ENCODE results near the gene MECR.

Gene MECR

DNA sequence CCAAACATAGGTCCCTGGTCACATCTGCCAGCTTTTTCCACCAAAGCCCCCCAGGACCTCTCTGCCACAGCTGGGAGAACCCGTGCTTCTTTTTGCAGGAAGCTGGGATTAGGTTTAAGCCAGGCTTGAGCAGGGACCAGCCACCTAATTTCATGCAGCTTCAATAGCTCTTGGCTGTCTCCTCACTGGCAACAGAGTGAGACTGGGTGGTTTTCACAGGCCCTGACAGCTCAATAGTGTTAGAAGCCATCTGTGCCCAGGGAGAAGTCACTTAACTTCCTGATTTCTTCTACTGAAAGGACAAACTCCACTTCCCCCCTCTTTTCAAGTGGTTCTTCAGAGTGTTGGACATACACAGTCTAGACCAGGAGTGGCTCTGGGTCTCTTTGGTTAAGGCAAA is 28.7 kb downstream of the MECR start:
- DNase-seq (ENCODE audit: low read depth in 2 of 2): no peak

DNA sequence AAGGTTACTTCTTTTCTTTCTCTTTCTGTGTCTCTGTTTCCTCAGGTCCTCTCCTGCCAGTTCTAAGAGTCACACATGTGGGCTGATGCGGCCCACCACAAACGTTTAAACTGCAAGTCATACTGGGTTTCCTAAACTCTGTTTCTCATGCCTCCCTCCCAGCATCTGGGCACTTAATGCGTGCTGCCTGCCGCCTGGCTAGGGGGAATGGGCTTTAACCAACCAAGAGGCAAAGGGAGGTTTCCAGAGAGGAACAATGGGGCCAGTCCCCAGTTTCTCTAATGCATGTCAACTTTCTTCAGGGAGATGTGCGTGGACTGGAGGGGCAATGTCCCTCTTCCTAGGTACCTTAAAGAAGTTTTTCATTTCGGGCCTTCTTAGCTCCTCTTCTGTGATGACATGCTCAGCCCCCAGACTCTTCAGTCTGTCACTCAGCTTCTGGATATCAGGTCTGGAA is 29.1 kb downstream of the MECR start:
- no peak for DNase-seq (ENCODE audit: low read depth in 2 of 2)

DNA sequence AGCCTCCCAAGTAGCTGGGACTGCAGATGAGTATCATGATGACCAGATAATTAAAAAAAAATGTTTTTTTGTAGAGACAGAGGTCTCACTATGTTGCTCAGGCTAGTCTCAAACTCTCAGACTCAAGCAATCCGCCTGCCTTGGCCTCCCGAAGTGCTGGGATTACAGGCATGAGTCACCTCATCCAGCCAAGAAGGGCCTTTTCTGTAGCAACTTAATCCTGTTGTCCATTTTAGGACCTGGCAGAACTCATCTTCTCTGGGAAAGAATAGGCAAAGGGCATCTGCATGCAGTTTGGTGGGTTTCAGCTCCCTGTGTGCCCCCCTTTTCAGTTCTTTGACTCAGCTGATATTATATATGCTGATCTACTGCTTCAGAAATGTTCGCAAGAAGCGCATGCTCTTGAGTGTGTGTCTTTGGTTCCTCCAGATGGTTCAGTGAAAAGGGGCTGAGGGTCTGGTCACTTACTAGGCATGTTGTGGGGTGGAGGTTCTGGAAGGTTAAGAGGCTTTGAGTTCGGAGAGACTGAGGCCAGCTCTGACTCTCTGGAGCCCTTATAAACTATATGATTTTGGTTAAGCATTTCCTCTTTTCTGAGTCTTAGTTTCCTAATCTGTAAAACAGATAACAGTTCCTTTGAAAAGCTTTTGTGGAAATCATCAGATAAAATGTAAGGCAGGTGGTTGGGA is 29.7 kb downstream of the MECR start:
- DNase-seq (ENCODE audit: low read depth in 2 of 2): no peak

DNA sequence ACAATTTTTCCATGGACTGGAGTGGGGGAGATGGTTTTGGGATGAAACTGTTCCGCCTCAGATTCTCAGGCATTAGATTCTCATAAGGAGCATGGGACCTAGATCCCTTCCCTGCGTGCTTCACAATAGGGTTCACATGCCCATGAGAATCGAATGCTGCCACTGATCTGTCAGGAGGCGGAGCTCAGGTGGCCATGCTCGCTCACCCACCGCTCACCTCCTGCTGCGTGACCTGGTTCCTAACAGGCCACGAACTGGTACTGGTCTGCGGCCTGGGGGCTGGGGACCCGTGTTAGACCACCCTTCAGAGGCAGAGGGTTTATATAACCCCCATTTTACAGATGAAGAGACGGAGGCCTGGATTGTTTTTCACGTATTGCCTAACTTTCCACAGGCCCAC is 32.7 kb downstream of the MECR start:
- no peak for DNase-seq (ENCODE audit: low read depth in 2 of 2)

DNA sequence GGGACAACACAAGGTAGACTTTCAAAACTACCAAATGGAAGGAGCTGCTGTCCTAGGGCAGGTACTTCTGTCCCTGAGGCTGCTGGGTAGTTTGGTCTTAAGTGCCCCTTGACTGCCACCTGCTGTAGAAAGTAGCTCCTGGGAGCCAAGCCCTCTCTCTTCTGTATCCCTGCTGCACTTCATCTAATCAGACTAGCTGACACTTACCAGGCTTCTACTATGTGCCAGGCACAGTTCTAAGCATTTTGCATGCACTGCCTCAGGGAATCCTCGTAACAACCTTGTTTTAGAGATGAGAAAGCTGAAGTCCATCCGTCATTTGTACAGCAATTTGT is 33.2 kb downstream of the MECR start:
- no peak for DNase-seq (ENCODE audit: low read depth in 2 of 2)

DNA sequence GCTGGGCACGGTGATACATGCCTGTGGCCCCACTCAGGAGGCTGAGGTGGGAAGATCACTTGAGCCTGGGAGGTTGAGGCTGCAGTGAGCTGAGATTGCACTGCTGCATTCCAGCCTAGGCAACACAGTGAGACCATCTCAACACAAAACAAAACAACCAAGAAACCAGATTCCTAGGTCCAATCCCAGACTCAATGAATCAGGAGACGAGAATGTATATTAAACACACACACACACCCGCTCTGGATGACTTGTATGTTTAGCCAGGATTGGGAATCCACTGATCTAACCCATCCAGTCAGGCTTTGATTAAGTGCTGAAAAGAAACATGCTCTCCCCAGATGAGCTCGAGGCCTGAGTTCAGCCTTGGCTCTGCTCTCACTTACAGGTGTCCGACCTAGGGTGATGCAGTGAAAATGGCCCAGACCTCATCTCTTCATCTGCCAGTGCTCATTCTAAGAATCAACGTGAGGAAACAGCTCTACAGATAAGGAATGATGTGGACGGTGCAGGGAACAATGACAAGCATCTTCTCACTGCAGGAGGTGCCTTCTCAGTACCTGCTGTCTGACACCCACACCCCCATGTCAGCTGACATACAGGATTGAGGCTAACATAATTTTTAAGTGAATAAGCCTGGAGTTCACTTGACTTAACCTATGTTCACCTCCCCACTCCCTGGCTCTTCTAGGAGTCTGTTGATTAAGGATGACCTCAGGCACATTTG is 33.7 kb downstream of the MECR start:
- no peak for DNase-seq (ENCODE audit: low read depth in 2 of 2)

DNA sequence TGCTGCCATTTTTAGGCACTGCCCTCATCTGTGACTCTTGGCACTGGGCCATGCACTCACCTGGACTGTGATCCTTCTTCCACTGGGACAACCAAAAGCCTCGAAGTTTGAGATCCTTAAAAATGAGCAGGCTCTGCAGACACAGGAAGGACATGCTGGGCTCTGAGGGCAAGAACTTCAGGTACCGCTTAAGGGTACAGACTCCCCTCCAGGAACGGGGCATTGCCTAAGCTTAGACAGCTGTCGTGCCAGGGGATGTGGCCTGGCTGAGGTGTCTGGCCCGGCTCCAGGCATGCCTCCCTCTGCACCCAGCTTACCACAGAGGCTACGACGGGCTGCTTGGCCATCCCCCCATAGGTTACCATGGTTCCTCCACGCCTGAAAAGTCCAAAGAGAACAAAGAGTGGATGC is 34.8 kb downstream of the MECR start:
- no peak for DNase-seq (ENCODE audit: low read depth in 2 of 2)

DNA sequence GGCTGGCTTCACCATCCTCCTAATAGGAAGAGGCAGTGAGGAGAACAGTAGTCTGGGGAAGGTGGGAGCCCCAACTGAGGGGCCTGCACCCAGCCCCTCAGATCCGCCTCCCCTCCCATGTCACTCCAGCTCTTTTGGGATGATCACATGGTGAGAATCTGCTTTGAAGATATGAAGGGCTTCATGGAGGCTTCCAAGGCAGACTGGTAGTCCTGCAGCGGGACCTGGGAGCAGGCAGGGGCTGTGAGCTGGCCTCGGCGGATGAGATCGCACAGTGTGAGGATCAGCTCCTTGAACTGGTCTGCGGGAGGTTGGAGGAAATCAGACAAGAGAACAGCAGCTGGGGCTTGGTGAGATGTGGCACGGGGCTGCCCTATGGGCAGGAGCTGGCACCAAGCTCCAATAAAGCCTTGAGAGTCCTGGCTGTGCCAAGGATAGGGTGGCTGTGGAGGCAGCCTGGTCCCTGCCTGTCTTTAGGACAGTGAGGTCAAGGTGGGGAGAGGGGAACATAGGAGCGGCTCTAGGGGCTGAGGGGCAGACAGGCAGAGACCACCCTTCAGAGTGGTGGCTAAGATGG is 36.8 kb downstream of the MECR start:
- no peak for DNase-seq (ENCODE audit: low read depth in 2 of 2)

DNA sequence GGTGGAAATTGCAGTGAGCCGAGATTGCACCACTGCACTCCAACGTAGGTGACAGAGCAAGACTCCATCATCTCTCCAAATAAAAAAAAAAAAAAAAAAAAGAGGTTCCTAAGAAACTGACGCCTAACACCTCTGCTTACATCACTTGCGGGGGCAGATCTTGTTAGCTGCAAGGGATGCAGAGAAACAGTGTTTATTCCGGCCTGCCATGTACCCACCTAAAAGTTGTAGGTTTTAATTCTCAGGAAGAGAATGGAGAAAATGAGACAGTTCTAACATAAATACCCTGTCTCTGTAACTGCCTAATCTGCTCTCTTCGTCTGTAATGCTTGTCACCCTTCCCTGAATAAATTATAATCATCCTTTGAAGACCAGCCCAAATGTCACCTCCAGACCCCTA is 40.0 kb downstream of the MECR start:
- DNase-seq (ENCODE audit: low read depth in 2 of 2): no peak

DNA sequence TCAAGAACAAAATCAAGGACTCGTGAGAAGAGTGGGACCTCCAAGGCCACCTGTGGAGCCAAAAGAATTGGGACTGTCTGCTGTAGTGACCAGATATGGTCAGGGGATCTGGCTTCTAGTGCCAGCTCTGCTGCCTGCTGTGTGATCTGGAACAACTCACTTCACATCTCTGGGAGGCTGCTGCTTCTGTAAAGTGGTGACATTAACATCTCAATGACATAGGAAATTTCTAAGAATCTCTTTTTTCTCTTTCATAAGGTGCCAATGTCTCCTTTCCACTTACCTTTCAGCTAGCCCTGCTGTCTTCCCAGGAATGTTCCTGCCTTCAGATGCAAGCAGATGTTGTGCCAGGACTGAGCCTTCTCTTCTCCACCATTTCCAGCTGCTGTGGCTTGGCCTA is 44.0 kb downstream of the MECR start:
- no peak for DNase-seq (ENCODE audit: low read depth in 2 of 2)

DNA sequence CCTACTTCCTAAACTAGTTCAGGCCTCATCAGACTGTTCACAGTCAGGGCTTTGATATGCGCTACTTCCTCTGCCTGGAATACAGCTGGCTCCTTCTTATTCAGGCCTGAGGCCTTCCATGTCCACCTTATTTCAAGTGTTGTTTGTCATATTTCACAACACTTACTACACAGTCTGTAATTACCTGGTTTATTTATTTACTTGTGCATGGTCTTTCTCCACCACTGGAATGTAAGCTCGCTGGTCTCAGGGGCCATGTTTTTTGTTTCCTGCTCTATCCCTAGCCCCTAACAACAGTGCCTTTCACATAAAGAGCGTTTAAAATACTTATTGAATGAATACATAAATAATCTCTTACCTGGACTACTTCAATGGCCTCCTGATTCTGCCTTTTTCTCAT is 44.5 kb downstream of the MECR start:
- no peak for DNase-seq (ENCODE audit: low read depth in 2 of 2)

DNA sequence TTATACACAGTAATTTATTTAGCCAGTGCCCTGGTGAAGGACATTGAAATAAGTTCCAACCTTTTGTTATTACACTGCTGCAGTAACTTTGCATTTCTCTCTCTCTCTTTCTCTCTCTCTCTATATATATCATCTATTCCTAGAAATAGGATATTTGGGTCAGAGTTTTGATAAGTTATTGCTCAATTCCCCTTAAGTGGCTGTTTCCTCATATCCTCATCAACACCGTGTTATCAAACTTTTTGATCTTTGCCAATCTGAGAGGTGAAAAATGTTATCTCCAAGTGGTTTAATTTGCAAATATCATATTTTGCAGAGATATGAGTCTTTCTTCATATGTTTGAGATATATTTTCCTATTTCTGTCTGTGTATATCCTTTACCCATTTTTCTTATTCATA is 47.4 kb downstream of the MECR start:
- DNase-seq (ENCODE audit: low read depth in 2 of 2): no peak

DNA sequence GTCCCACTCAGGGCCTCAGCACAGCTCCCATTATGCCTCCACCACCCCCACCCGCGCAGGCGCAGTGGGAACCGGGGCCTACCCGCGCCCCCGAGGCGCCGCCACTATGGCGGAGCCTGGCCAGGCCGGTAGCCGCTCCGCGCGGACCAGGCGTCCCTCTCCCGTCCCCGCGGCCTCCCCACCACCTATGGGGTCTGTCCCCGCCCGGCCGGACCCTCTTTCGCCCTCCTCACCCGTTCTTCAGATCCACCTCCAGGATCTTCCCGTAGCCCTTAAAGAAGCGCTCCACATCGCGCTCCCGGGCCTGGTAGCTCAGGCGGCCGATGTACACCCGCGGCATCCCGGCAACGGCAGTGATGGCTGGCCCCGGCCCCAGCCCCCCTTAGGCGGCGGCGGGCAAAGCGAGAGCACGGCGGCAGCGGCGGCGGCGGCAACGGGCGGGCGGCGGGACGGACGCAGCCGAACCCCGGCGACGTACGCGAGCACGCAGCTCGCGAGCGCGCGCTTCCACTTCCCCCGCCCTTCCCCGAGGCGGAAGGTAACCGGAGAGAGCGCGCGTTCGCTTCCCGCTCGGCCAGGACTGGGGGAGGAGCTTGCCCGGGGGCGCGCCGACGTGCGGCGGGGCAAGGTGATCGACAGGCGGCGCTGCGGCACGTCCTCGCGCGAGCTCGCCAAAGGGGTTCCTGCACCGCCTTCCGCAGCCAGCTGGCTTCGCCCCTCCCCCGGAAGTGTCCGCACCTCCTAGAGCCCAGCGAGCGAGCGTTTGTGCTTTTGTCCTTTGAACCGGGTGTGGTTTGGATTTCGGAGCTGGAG is 49.1 kb downstream of the MECR start, which contains the start of gene SRSF4:
SRSF4 (minus strand) TSS at position 488 of the 813 bp plus-strand sequence; CDS start at position 340, 148 bp downstream.
- peak; percentile 96 to 99 for DNase-seq (ENCODE audit: low read depth in 2 of 2)

DNA sequence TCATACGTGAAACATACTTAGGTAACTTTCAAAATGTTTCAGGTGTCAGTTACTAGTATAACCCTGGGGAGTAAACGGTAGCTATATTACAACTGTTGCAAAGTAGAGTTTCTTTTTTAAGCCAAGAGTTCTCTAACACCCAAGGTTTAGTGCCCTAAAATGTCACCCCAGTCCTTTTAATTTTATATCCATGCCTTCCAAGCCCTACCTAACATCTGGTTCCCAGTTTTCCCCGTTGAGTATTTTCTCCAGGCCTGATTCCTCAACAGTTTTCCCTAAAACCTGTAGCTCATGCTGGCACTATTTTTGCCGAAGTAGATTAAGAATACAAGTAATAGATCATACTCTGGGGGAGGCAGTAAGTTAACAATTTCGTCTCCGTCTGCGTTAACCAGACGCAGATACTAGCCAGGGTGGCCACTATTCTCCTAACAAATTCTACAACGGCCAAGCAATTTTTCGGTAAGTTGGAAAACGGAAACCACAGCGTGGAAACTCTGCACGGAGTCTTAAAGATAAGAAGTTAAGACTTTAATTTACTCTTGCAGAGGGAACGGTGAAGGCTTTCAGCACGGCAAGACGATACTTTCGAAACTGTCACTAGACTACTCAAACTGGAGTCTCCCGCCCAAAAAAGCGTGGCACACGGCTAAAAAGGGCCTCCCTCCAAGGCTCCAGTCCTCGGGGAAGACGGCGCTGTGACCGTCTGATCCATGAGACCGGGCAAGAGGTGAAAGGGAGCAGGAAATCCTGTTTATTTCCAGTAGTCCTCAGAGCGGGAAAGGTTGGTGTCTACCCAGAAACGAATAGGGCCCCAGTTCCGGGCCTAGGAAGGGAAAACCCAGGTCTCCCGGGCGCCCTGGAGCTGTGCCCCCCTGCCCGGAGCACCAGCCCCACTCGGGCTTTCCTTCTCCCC is 50.0 kb downstream of the MECR start:
- peak in 1 of 2 donors; percentile 5 for DNase-seq (ENCODE audit: low read depth in 2 of 2)

DNA sequence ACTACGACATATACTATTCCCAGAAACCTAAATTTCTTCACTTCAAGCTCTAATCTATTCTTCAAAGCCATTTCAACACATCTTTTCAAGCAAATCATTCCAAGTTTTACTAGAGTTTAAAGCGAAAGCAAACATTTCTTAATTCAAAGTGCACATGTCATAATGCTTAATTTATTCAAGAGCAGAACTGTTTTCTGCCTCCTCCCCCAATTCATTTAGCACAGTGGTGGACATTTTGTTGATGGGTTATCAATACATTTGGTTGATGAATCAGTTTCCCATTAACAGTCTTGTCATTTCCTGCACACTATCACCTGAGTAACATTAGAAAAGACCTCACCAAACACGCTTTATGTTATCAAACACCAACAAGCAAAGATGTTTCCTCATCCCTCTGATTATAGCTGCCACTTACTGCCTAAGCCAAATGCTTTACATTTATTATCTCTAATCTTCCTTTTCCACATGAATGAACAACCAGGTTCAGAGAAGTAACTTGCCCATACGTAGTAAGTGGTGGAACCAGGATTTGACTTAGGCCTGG is 51.0 kb downstream of the MECR start:
- no peak for DNase-seq (ENCODE audit: low read depth in 2 of 2)

DNA sequence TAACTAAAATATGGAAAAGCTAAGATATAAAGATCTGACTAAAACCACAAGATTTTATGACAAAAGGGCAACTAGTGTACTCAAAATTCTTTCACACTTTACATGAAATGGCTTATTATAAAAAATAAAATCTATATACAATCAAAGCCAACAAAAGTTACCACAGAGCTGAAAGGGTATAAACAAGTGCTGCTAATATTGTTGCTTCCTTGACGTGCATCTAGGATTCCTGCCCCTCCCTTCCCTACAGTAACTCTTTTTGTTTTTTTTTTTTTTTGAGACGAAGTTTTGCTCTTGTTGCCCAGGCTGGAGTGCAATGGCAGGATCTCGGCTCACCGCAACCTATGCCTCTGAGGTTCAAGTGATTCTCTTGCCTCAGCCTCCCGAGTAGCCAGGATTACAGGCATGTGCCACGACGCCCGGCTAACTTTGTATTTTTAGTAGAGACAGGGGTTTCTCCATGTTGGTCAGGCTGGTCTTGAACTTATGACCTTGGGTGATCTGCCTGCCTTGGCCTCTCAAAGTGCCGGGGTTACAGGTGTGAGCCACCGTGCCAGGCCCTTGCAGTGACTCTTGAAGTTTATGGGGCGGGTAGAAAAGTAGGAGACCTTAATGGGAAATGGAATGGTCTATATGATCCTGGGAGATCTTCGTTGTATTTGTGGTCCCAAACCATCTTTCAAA is 53.6 kb downstream of the MECR start:
- DNase-seq (ENCODE audit: low read depth in 2 of 2): no peak

DNA sequence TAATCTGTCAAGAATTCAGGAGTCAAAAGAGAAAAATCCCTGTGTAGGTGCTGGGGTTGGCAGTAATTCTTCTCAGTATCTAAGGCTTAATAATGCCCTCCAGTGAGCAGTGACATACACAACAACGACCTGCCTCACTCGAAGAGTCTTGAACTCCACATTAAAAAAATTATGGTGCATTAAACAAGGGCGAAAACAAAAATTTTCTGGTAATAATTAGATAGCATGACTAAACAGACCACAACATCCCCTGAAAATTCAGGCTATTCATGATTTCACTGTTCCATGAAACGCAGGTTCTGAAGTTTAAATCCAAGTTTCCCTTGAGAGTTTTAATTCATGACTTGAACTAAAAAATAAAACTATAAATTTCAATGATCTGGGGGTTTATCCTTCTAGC is 54.2 kb downstream of the MECR start:
- no peak for DNase-seq (ENCODE audit: low read depth in 2 of 2)

DNA sequence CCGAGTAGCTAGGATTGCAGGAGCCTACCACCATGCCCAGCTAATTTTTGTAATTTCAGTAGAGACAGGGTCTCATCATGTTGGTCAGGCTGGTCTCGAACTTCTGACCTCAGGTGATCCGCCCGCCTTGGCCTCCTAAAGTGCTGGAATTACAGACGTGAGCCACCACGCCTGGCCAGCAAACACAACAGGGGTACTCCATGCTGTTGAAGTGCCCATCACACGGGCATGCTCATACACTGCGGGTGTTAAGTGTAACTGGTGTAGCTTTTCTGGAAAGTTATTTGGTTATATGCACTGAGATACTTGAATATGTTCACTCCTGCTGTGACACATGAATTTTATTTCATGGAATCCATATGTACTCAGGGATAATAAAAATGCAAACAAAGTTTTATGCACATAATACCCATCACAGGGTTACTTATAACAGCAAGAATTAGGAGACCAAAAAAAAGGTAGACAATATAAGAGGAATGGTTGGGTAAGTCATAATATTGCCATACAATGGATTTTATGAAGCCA is 58.3 kb downstream of the MECR start:
- no peak for DNase-seq (ENCODE audit: low read depth in 2 of 2)

DNA sequence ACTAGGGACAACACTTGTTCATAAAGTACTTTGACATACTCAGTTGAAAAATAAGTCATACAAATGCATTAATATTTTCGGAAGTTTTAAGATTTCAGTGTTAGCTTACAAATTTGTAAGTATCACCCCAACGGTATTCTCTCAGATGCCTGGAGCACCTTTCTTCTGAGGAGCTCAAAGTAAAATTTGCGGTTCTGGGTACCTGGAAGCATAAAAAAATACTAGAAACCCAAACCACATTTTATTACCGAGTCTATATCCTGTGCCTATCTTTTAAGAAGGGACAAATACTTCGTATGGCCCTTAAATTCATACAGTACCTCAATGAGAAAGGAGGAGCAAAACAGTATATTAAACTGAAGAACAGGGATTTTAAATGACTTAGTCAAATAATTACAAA is 59.2 kb downstream of the MECR start:
- no peak for DNase-seq (ENCODE audit: low read depth in 2 of 2)

DNA sequence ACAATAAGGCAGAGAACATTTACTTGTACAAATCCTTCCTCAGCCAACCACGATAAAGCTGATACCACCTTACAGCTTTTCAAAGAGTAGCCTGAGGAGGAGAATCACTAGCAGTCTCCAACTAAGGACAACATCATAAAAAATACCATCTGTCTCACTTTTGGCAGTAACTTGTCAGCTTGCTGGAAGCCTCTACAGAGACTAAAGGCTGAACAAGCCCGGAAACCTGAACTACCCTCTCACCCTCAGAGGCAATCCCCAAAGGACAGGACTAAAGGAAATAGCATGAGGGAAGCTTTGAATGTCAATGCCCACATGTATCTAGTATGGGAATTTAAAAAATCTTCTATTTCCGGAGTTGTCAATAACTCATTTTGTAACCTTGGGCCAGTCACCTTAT is 59.6 kb downstream of the MECR start:
- DNase-seq (ENCODE audit: low read depth in 2 of 2): no peak

Data from stimulated activated CD8-positive, alpha-beta memory T cell treated with anti-CD3 and anti-CD28 coated beads, Interleukin-15, amount 100 ng/mL, for 4 hours (primary cell).